ENCODE data around the gene APP.
"Not testable (repeated sequence)": the region's sequence is repeated elsewhere in the genome, so short reads cannot be mapped to it uniquely, and the experiment has no call there.

APP gene

GRCh38 chr21:25927195-25927880 lies 243.2 kb downstream of the APP start:
- TF ChIP-seq CTCF (IDR thresholded peaks at IDR 0.05; ENCODE audit: control extremely low read depth, extremely low read depth, low read depth, missing control alignments): no peak
- no peak for DNase-seq (ENCODE audit: extremely low spot score)
- CTCF ChIA-PET: interaction anchor here (1.2 to 1.3 kb wide), 2 partner anchors 12 to 26 kb away, joined by 3 to 4 read pairs; no protein-coding TSS in a partner anchor
- POLR2A ChIA-PET: no interaction called here

- CTCF ChIA-PET: no interaction called here
- no peak for TF ChIP-seq CTCF (IDR thresholded peaks at IDR 0.05; ENCODE audit: control extremely low read depth, extremely low read depth, low read depth, missing control alignments)
- POLR2A ChIA-PET: no interaction called here
- DNase-seq (ENCODE audit: extremely low spot score): no peak
These were observed 244.6 kb downstream of the APP start for GRCh38 chr21:25925936-25926335.

GRCh38 chr21:25925064-25925800 lies 245.3 kb downstream of the APP start:
- no peak for DNase-seq (ENCODE audit: extremely low spot score)
- CTCF ChIA-PET: no interaction called here
- POLR2A ChIA-PET: no interaction called here
- TF ChIP-seq CTCF (IDR thresholded peaks at IDR 0.05; ENCODE audit: control extremely low read depth, extremely low read depth, low read depth, missing control alignments): no peak

GRCh38 chr21:25918152-25918551 lies 252.4 kb downstream of the APP start:
- POLR2A ChIA-PET: interaction anchor here (0.6 kb wide), 1 partner anchor 133 kb away, joined by 3 read pairs; no protein-coding TSS in a partner anchor
- CTCF ChIA-PET; DNase-seq (ENCODE audit: extremely low spot score): not testable (repeated sequence)

- POLR2A ChIA-PET: no interaction called here
These were observed 254.3 kb downstream of the APP start for GRCh38 chr21:25916226-25916625.

GRCh38 chr21:25913479-25913878 lies 257.1 kb downstream of the APP start:
- no peak for TF ChIP-seq CTCF (IDR thresholded peaks at IDR 0.05; ENCODE audit: control extremely low read depth, extremely low read depth, low read depth, missing control alignments)
- ChIA-PET CTCF (interaction anchor here (1.0 kb wide), 1 partner anchor 22 kb away, joined by 4 read pairs; no protein-coding TSS in a partner anchor), POLR2A (no interaction called here)
- no peak for DNase-seq (ENCODE audit: extremely low spot score)

More at GRCh38 chr21:25916226-25916625, 254.3 kb downstream of the APP start:
- DNase-seq (ENCODE audit: extremely low spot score): no peak
- no peak for TF ChIP-seq CTCF (IDR thresholded peaks at IDR 0.05; ENCODE audit: control extremely low read depth, extremely low read depth, low read depth, missing control alignments)
- CTCF ChIA-PET: interaction anchor here (1.1 kb wide), 1 partner anchor 255 kb away, joined by 3 read pairs; the partner anchor contains the start of gene APP

- DNase-seq (ENCODE audit: extremely low spot score): no peak
- TF ChIP-seq CTCF (IDR thresholded peaks at IDR 0.05; ENCODE audit: control extremely low read depth, extremely low read depth, low read depth, missing control alignments): no peak
- ChIA-PET POLR2A (no interaction called here), CTCF (interaction anchor here (1.0 to 1.6 kb wide), 2 partner anchors 17 to 23 kb away, joined by 4 to 7 read pairs; no protein-coding TSS in a partner anchor)
These were observed 258.2 kb downstream of the APP start for GRCh38 chr21:25912402-25912746.
